KMS-11 (cell line): ENCODE data around the gene ZNF222.

Source experiments
- H2AFZ ChIP-seq: fragments of 200-600 bp; sonication (generic); 2 replicates; pipeline ENCODE4 v1.6.1; 2016; ENCODE audit warnings: antibody characterized with exemption, mixed run types, low read depth
- H3K27ac ChIP-seq: fragments of 200-600 bp; sonication (generic); 2 replicates; pipeline ENCODE4 v1.6.1; 2016; ENCODE audit warnings: mild to moderate bottlenecking, mixed run types
- H3K27me3 ChIP-seq: fragments of 200-600 bp; sonication (generic); 2 replicates; pipeline ENCODE4 v1.6.1; 2017; ENCODE audit warnings: mild to moderate bottlenecking, low read depth, mixed run types, moderate library complexity; ENCODE audit not compliant: insufficient read depth
- H3K36me3 ChIP-seq: fragments of 200-600 bp; sonication (generic); 2 replicates; pipeline ENCODE4 v1.6.1; 2017; ENCODE audit warnings: mild to moderate bottlenecking, mixed run types; ENCODE audit not compliant: insufficient read depth
- H3K4me1 ChIP-seq: fragments of 200-600 bp; sonication (generic); 2 replicates; pipeline ENCODE4 v1.6.1; 2016; ENCODE audit warnings: mild to moderate bottlenecking, low read depth, mixed run types; ENCODE audit not compliant: poor library complexity, severe bottlenecking
- H3K4me2 ChIP-seq: fragments of 200-600 bp; sonication (generic); 2 replicates; pipeline ENCODE4 v1.7.0; 2016; ENCODE audit warnings: mild to moderate bottlenecking, mixed run types
- H3K4me3 ChIP-seq: fragments of 200-600 bp; sonication (generic); IDR thresholded peaks from 2 replicates; pipeline ENCODE4 v1.6.1; 2017; ENCODE audit warnings: low read depth, low read length, mixed read lengths; ENCODE audit not compliant: insufficient read depth
- H3K79me2 ChIP-seq: fragments of 200-600 bp; sonication (generic); 2 replicates; pipeline ENCODE4 v1.6.1; 2016; ENCODE audit warnings: low read depth, mixed run types; ENCODE audit not compliant: insufficient read depth
- H3K9ac ChIP-seq: fragments of 200-600 bp; sonication (generic); 2 replicates; pipeline ENCODE4 v1.6.1; 2016; ENCODE audit warnings: mild to moderate bottlenecking, mixed run types
- H4K20me1 ChIP-seq: fragments of 200-600 bp; sonication (generic); 2 replicates; pipeline ENCODE4 v1.6.1; 2016; ENCODE audit warnings: mild to moderate bottlenecking, mixed run types; ENCODE audit not compliant: insufficient read depth
- TF ChIP-seq, protein P1 (sequence below): fragments of 200-600 bp; sonication (generic); conservative IDR thresholded peaks from 2 replicates; pipeline ENCODE4 v1.6.1; 2017; ENCODE audit warnings: low read depth, mild to moderate bottlenecking, antibody characterized with exemption, low read length, moderate library complexity, mixed read lengths

Gene ZNF222

DNA sequence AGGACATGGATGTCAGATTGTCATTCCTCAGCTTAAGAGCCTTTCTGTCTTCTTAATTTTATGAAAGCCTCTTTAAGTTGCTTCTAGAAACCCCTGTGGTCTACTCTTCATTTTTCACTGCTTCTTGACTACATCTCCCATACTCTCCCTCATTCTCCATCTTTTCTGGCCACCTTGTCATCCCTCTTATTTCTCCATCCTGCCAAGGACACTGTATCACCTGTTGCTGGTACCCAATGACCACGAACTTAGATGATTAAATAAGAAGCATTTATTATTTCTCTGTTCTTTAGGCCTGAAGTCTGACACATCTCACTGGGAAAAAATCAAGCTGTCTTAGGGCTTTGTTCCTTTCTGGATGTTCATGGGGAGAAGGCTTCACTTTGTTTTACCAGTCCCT, 35.9 kb downstream of the ZNF222 start:
- no peaks in the 10 kb centered on the region for H3K27me3 ChIP-seq
- no peaks in the 10 kb centered on the region for H3K36me3 ChIP-seq
- no peak overlapping the region for H3K4me3 ChIP-seq
- no peaks in the 10 kb centered on the region for H4K20me1 ChIP-seq
- H3K4me2 ChIP-seq = no peak overlapping the region
- no peak overlapping the region for H3K27ac ChIP-seq
- TF ChIP-seq, protein P1, sequence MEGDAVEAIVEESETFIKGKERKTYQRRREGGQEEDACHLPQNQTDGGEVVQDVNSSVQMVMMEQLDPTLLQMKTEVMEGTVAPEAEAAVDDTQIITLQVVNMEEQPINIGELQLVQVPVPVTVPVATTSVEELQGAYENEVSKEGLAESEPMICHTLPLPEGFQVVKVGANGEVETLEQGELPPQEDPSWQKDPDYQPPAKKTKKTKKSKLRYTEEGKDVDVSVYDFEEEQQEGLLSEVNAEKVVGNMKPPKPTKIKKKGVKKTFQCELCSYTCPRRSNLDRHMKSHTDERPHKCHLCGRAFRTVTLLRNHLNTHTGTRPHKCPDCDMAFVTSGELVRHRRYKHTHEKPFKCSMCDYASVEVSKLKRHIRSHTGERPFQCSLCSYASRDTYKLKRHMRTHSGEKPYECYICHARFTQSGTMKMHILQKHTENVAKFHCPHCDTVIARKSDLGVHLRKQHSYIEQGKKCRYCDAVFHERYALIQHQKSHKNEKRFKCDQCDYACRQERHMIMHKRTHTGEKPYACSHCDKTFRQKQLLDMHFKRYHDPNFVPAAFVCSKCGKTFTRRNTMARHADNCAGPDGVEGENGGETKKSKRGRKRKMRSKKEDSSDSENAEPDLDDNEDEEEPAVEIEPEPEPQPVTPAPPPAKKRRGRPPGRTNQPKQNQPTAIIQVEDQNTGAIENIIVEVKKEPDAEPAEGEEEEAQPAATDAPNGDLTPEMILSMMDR = no peak
- H3K4me1 ChIP-seq = no peaks in the 10 kb centered on the region
- no peak overlapping the region for H2AFZ ChIP-seq
- no peaks in the 10 kb centered on the region for H3K79me2 ChIP-seq
- H3K9ac ChIP-seq = no peak overlapping the region

DNA sequence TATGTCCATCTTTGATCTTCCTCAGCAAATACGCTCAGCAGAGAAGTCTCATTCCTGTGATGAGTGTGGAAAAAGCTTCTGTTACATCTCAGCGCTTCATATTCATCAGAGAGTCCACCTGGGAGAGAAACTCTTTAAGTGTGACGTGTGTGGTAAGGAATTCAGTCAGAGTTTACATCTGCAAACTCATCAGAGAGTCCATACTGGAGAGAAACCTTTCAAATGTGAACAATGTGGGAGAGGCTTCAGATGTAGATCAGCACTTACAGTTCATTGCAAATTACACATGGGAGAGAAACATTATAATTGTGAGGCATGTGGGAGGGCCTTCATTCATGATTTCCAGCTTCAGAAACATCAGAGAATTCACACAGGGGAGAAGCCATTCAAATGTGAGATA, 41.1 kb downstream of the ZNF222 start:
- Histone ChIP-seq H3K27me3 (no peaks in the 10 kb centered on the region), H3K79me2 (no peaks in the 10 kb centered on the region), H2AFZ (no peak overlapping the region), H3K27ac (no peak overlapping the region), H3K4me2 (no peak overlapping the region), H3K9ac (no peak overlapping the region), H3K36me3 (no peaks in the 10 kb centered on the region), H4K20me1 (no peaks in the 10 kb centered on the region), H3K4me3 (no peak overlapping the region), H3K4me1 (no peaks in the 10 kb centered on the region)
- TF ChIP-seq, protein P1 = no peak

DNA sequence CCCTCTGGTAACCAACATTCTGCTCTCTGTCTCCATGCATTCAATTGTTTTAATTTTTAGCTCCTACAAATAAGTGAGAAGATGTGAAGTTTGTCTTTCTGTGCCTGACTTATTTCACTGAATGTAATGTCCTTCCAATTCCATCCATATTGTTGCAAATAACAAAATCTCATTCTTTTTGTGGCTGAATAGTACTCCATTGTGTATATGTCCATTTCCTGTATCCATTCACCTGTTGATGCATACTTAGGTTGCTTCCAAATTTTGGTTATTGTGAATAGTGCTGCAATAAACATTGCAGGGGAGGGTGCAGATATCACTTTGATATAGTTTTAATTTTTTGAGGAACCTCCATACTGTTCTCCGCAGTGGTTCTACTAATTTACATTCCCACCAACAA, 44.2 kb downstream of the ZNF222 start:
- TF ChIP-seq, protein P1 = no peak
- Histone ChIP-seq H3K9ac (no peak overlapping the region), H3K36me3 (no peaks in the 10 kb centered on the region)

DNA sequence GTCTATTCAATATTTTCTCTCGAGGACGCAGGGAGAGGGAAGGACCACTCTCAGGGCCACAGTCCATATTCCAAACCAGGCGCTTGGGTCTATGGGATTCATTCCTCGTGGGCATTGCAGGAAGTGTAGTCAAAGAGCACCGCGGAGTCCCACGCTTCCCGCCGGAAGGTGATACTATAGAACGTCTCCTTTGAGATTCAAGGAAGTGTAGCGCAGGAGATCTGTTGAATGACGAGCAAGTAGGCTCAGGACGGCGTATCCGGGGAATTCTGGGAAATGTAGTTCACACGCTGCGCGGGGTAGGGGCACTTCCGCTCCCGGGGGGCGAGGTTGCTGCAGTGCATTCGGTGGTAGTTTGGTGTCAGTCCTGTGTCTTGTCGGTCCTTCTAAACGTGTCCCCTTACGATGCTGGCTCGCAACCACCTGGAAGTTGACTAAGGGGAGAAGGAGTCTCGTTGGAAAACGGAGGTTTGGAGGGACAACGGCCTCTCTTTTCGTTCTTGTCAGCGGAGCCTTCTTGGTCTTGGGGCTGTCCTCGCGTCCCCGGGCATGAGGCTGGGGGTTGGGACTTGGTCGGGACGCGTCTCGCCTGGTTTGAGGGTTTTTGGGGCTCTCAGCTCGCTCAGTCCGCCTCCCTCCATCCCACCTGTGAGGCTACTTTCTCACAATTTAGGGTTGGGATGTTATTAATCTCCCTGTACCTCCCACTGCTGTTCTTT, 46.8 kb downstream of the ZNF222 start, which contains the start of gene ZNF284:
Gene ZNF284 (plus strand): TSS at position 336 of the 719 bp plus-strand sequence. CDS start 4,231 bp downstream, outside the sequence.
- H3K79me2 ChIP-seq = no peaks in the 10 kb centered on the region
- H3K27me3 ChIP-seq = no peaks in the 10 kb centered on the region
- no peaks in the 10 kb centered on the region for H3K36me3 ChIP-seq
- H3K9ac ChIP-seq = no peak within 1 kb of the TSS; the same call in 1 of the 2 replicates
- no peaks in the 10 kb centered on the region for H4K20me1 ChIP-seq
- peak within 1 kb of the TSS; percentile 71 for H3K4me2 ChIP-seq
- H3K27ac ChIP-seq = no peak within 1 kb of the TSS
- TF ChIP-seq, protein P1 = no peak
- H2AFZ ChIP-seq = peak within 1 kb of the TSS; percentile 88
- no peaks in the 10 kb centered on the region for H3K4me1 ChIP-seq
- H3K4me3 ChIP-seq = no peak within 1 kb of the TSS

More for the DNA sequence above, 44.2 kb downstream of the ZNF222 start:
- Histone ChIP-seq H3K79me2 (no peaks in the 10 kb centered on the region), H4K20me1 (no peaks in the 10 kb centered on the region), H3K27me3 (no peaks in the 10 kb centered on the region), H2AFZ (no peak overlapping the region), H3K27ac (no peak overlapping the region), H3K4me2 (no peak overlapping the region), H3K4me3 (no peak overlapping the region), H3K4me1 (no peaks in the 10 kb centered on the region)
